Suppressor macrophage treated with lipopolysaccharide for 1 hour (primary cell): ENCODE measurements around the gene RPRM.
"Not testable (repeated sequence)": the region's sequence is repeated elsewhere in the genome, so short reads cannot be mapped to it uniquely, and the experiment has no call there.

Experiments used
- DNase-seq, 3 donors: peaks; one replicate each; pipeline ENCODE4 v3.0.0-alpha.2; 2020 to 2022

RPRM gene

GRCh38 chr2:153455403-153455802, 23.2 kb downstream of the RPRM start:
- DNase-seq = no peak

- DNase-seq = no peak
Observed at GRCh38 chr2:153451611-153452010, 27.0 kb downstream of the RPRM start.

GRCh38 chr2:153443106-153443505, 35.5 kb downstream of the RPRM start:
- DNase-seq = no peak

GRCh38 chr2:153442616-153443015, 35.9 kb downstream of the RPRM start:
- DNase-seq = not testable (repeated sequence)

- DNase-seq = not testable (repeated sequence)
Observed at GRCh38 chr2:153440090-153440489, 38.5 kb downstream of the RPRM start.

- no peak for DNase-seq
Observed at GRCh38 chr2:153433403-153433802, 45.2 kb downstream of the RPRM start.

GRCh38 chr2:153432381-153432780, 46.2 kb downstream of the RPRM start:
- no peak for DNase-seq

- DNase-seq = no peak
Observed at GRCh38 chr2:153431114-153431513, 47.4 kb downstream of the RPRM start.
